ENCODE data around the gene SAMD8. TPM values are rescaled to one million over a fixed set of nuclear protein-coding genes. Genes with fewer than 3 reads are reported as not detected.

The SAMD8 gene
- total RNA-seq, 1 experiment from 2014 or later, result 17.1 TPM

GRCh38 chr10:75094465-75094864 is 17.0 kb upstream of the SAMD8 start:
- H3K27ac ChIP-seq (ENCODE audit: low read depth, low read length, poor library complexity, severe bottlenecking), result no peak overlapping the region
- no peaks in the 10 kb centered on the region for H3K4me1 ChIP-seq (ENCODE audit: insufficient read depth, low read length, poor library complexity, severe bottlenecking)
- no peaks in the 10 kb centered on the region for H3K36me3 ChIP-seq (ENCODE audit: insufficient read depth, low read length, poor library complexity, severe bottlenecking)
- no TSS peak for BruUV-seq (replicated peaks)
- H3K9me3 ChIP-seq (ENCODE audit: low read depth, low read length, poor library complexity, severe bottlenecking), result no peaks in the 10 kb centered on the region
- intact Hi-C loops (cut with micrococcal nuclease; ENCODE audit: unreplicated experiment), result loop anchor here (10.0 kb wide), 1 partner anchor 350 kb away; no protein-coding TSS in a partner anchor
- CTCF ChIA-PET, result no interaction called here
- no peak overlapping the region for H3K4me3 ChIP-seq (ENCODE audit: low read depth, low read length, poor library complexity, severe bottlenecking)
- no peaks in the 10 kb centered on the region for H3K27me3 ChIP-seq (replicated peaks; ENCODE audit: insufficient read depth, low read depth, low read length, poor library complexity)
- POLR2A ChIA-PET (ENCODE audit: low non-redundant PET), result no interaction called here
- TF ChIP-seq EZH2 (IDR thresholded peaks at IDR 0.05; ENCODE audit: borderline replicate concordance, low read depth, low read length, poor library complexity, severe bottlenecking), result no peak
- TF ChIP-seq, protein P1, sequence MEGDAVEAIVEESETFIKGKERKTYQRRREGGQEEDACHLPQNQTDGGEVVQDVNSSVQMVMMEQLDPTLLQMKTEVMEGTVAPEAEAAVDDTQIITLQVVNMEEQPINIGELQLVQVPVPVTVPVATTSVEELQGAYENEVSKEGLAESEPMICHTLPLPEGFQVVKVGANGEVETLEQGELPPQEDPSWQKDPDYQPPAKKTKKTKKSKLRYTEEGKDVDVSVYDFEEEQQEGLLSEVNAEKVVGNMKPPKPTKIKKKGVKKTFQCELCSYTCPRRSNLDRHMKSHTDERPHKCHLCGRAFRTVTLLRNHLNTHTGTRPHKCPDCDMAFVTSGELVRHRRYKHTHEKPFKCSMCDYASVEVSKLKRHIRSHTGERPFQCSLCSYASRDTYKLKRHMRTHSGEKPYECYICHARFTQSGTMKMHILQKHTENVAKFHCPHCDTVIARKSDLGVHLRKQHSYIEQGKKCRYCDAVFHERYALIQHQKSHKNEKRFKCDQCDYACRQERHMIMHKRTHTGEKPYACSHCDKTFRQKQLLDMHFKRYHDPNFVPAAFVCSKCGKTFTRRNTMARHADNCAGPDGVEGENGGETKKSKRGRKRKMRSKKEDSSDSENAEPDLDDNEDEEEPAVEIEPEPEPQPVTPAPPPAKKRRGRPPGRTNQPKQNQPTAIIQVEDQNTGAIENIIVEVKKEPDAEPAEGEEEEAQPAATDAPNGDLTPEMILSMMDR (conservative IDR thresholded peaks at IDR 0.05; ENCODE audit: low read depth, low read length), result no peak
- no peak for DNase-seq (ENCODE audit: low spot score)

GRCh38 chr10:75095631-75096030 is 15.8 kb upstream of the SAMD8 start:
- H3K9me3 ChIP-seq (ENCODE audit: low read depth, low read length, poor library complexity, severe bottlenecking), result no peaks in the 10 kb centered on the region
- TF ChIP-seq, protein P1 (conservative IDR thresholded peaks at IDR 0.05; ENCODE audit: low read depth, low read length), result no peak
- ChIA-PET POLR2A (ENCODE audit: low non-redundant PET) (no interaction called here), CTCF (no interaction called here)
- no peak overlapping the region for H3K4me3 ChIP-seq (ENCODE audit: low read depth, low read length, poor library complexity, severe bottlenecking)
- BruUV-seq (replicated peaks), result no TSS peak
- H3K27me3 ChIP-seq (replicated peaks; ENCODE audit: insufficient read depth, low read depth, low read length, poor library complexity), result no peaks in the 10 kb centered on the region
- intact Hi-C loops (cut with micrococcal nuclease; ENCODE audit: unreplicated experiment), result loop anchor here (10.0 kb wide), 1 partner anchor 351 kb away; no protein-coding TSS in a partner anchor
- H3K4me1 ChIP-seq (ENCODE audit: insufficient read depth, low read length, poor library complexity, severe bottlenecking), result peaks cover 5% of the 10 kb centered on the region
- no peaks in the 10 kb centered on the region for H3K36me3 ChIP-seq (ENCODE audit: insufficient read depth, low read length, poor library complexity, severe bottlenecking)
- H3K27ac ChIP-seq (ENCODE audit: low read depth, low read length, poor library complexity, severe bottlenecking), result no peak overlapping the region
- no peak for DNase-seq (ENCODE audit: low spot score)

GRCh38 chr10:75096749-75097148 is 14.7 kb upstream of the SAMD8 start:
- intact Hi-C loops (cut with micrococcal nuclease; ENCODE audit: unreplicated experiment), result loop anchor here (10.0 kb wide), 1 partner anchor 352 kb away; no protein-coding TSS in a partner anchor
- H3K27me3 ChIP-seq (replicated peaks; ENCODE audit: insufficient read depth, low read depth, low read length, poor library complexity), result no peaks in the 10 kb centered on the region
- peaks cover 5% of the 10 kb centered on the region for H3K4me1 ChIP-seq (ENCODE audit: insufficient read depth, low read length, poor library complexity, severe bottlenecking)
- DNase-seq (ENCODE audit: low spot score), result no peak
- BruUV-seq (replicated peaks), result no TSS peak
- ChIA-PET POLR2A (ENCODE audit: low non-redundant PET) (no interaction called here), CTCF (no interaction called here)
- no peak overlapping the region for H3K4me3 ChIP-seq (ENCODE audit: low read depth, low read length, poor library complexity, severe bottlenecking)
- H3K9me3 ChIP-seq (ENCODE audit: low read depth, low read length, poor library complexity, severe bottlenecking), result no peaks in the 10 kb centered on the region
- TF ChIP-seq, protein P1 (conservative IDR thresholded peaks at IDR 0.05; ENCODE audit: low read depth, low read length), result no peak
- no peak for TF ChIP-seq EZH2 (IDR thresholded peaks at IDR 0.05; ENCODE audit: borderline replicate concordance, low read depth, low read length, poor library complexity, severe bottlenecking)
- no peaks in the 10 kb centered on the region for H3K36me3 ChIP-seq (ENCODE audit: insufficient read depth, low read length, poor library complexity, severe bottlenecking)
- no peak overlapping the region for H3K27ac ChIP-seq (ENCODE audit: low read depth, low read length, poor library complexity, severe bottlenecking)
